Adrenal gland (tissue), 12 donors: ENCODE data around the gene ELOA. TPM values are rescaled to one million over a fixed set of nuclear protein-coding genes. Genes with fewer than 3 reads are reported as not detected.

ENCODE experiments used
- DNase-seq, 7 donors: peaks; one replicate each; pipeline ENCODE4 v3.0.0-alpha.2; 2019 to 2020
- H3K27ac ChIP-seq, 5 donors: fragments of 200-600 bp; sonication (generic) in 4 of 5; 1 replicate in 3 of 5; 2 replicates in 2 of 5; pipeline versions ENCODE4 v1.5.1 to v1.8.0; 2016 to 2020; ENCODE audit warnings: mild to moderate bottlenecking in 1 of 5
- H3K27me3 ChIP-seq: fragments of 200-600 bp; 2 replicates; pipeline ENCODE4 v1.8.0; 2021
- H3K36me3 ChIP-seq, 2 donors: fragments of 200-600 bp; replicated peaks in 1 of 2; 1 replicate in 1 of 2; 2 replicates in 1 of 2; pipeline versions ENCODE4 v1.5.1 to v1.8.0; 2018 to 2022
- H3K4me1 ChIP-seq, 2 donors: fragments of 200-600 bp; replicated peaks in 1 of 2; 1 replicate in 1 of 2; 2 replicates in 1 of 2; pipeline versions ENCODE4 v1.5.1 to v1.8.0; 2018 to 2021
- H3K4me3 ChIP-seq, 4 donors: fragments of 200-600 bp; sonication (generic) in 3 of 4; one replicate each; pipeline ENCODE4 v1.5.1; 2016 to 2018
- H3K9me3 ChIP-seq, 3 donors: fragments of 200-600 bp; sonication (generic) in 1 of 3; replicated peaks in 1 of 3; 1 replicate in 2 of 3; 2 replicates in 1 of 3; pipeline versions ENCODE4 v1.5.1 to v1.8.0; 2016 to 2021
- POLR2A ChIP-seq, 2 donors: fragments of 450-650 bp; IDR thresholded peaks; one replicate each; pipeline ENCODE4 v1.6.1; 2017; ENCODE audit warnings: antibody characterized with exemption in 2 of 2, mild to moderate bottlenecking in 2 of 2, moderate library complexity in 1 of 2
- WGBS, 4 donors: extraction: QIAGEN DNeasy Blood & Tissue Kit in 2 of 4; methylation state at CpG; one replicate each; pipeline versions ENCODE4 v1.1.5 to v1.1.7; 2013 to 2017; 5-methylcytosine and 5-hydroxymethylcytosine counted together
- intact Hi-C, 2 donors: fragments of 100-400 bp; cut with DNase I; formaldehyde crosslinking; loops; one replicate each; pipeline versions ENCODE4 v1.14.1 to v1.15.0; 2022 to 2023
- polyA plus RNA-seq, 3 donors: library from polyadenylated mRNA; stranded (reverse); fragments of 200-250 nt in 2 of 3; fragments of 350-450 nt in 1 of 3; fragmentation: Illumina TruSeq in 1 of 3; extraction: RNeasy Lipid Tissue Mini Kit (QIAGEN cat#74804) in 1 of 3; gene quantifications; one replicate each; pipeline ENCODE4 v1.2.3, GENCODE V29; 2013 to 2014
- total RNA-seq, 9 donors: library from RNA; depleted of rRNA in 4 of 9; stranded (reverse); fragments of >200 nt in 4 of 9; fragments of 120-200 nt in 1 of 9; fragmentation: NEBNext Ultra II Directional in 1 of 9; extraction: Animal tissue kit (Norgen Biotek cat#: 25700) in 1 of 9; gene quantifications; one replicate each; pipeline versions ENCODE4 v1.1.0 to v1.2.4, GENCODE V29; 2013 to 2023
- TF ChIP-seq, protein P1 (sequence below), 6 experiments: fragments of 450-650 bp in 4 of 6; fragments of 200-600 bp in 2 of 6; sonication (generic) in 1 of 6; IDR thresholded peaks; 1 replicate in 5 of 6; 2 replicates in 1 of 6; pipeline versions ENCODE4 v1.5.1 to v1.8.0; 2016 to 2021; ENCODE audit warnings: antibody characterized with exemption in 6 of 6, mild to moderate bottlenecking in 2 of 6, moderate library complexity in 1 of 6
- donor health status: healthy with polysubstance abuse.
- donor health status: Bipolar disorder and iron deficiency.
- donor health status: DM: yes; HTN: yes; CAD: no.
- donor health status: DM: no; HTN: no; CAD: no.
- donor health status: DM: no; HTN: no; CAD: no.
- donor health status: DM: yes; HTN: yes; CAD: no.

The ELOA gene
- total and polyA plus RNA-seq, 12 donors: 11.5 to 44.7 (median 30.9) TPM

GRCh38 chr1:23694371-23694770, 48.9 kb upstream of the ELOA start:
- Histone ChIP-seq H3K4me1 (peaks cover 18 to 45% of the 10 kb centered on the region in 2 donors), H3K4me3 (no peak overlapping the region), H3K27me3 (no peaks in the 10 kb centered on the region), H3K27ac (no peak overlapping the region), H3K36me3 (peaks cover 0 to 63% of the 10 kb centered on the region in 2 donors), H3K9me3 (no peaks in the 10 kb centered on the region)
- 52 to 69% (median 60%) methylated on average over 3 of the region's 3 CpGs for WGBS, 4 donors
- TF ChIP-seq, protein P1, sequence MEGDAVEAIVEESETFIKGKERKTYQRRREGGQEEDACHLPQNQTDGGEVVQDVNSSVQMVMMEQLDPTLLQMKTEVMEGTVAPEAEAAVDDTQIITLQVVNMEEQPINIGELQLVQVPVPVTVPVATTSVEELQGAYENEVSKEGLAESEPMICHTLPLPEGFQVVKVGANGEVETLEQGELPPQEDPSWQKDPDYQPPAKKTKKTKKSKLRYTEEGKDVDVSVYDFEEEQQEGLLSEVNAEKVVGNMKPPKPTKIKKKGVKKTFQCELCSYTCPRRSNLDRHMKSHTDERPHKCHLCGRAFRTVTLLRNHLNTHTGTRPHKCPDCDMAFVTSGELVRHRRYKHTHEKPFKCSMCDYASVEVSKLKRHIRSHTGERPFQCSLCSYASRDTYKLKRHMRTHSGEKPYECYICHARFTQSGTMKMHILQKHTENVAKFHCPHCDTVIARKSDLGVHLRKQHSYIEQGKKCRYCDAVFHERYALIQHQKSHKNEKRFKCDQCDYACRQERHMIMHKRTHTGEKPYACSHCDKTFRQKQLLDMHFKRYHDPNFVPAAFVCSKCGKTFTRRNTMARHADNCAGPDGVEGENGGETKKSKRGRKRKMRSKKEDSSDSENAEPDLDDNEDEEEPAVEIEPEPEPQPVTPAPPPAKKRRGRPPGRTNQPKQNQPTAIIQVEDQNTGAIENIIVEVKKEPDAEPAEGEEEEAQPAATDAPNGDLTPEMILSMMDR (IDR thresholded peaks at IDR 0.05): no peak
- TF ChIP-seq POLR2A (IDR thresholded peaks at IDR 0.05): no peak
- intact Hi-C loops: loop anchor here (5.0 to 10.0 kb wide), 2 partner anchors 48 to 60 kb away; partner anchors contain the start of gene ELOA (in 1 of the 2)
- no peak for DNase-seq

- peaks cover 18 to 45% of the 10 kb centered on the region in 2 donors for H3K4me1 ChIP-seq
- intact Hi-C loops: loop anchor here in 1 of 2 donors (10.0 kb wide), 1 partner anchor 59 kb away; no protein-coding TSS in a partner anchor
- DNase-seq: no peak
Measured at GRCh38 chr1:23695667-23696066, 47.6 kb upstream of the ELOA start.

DNA sequence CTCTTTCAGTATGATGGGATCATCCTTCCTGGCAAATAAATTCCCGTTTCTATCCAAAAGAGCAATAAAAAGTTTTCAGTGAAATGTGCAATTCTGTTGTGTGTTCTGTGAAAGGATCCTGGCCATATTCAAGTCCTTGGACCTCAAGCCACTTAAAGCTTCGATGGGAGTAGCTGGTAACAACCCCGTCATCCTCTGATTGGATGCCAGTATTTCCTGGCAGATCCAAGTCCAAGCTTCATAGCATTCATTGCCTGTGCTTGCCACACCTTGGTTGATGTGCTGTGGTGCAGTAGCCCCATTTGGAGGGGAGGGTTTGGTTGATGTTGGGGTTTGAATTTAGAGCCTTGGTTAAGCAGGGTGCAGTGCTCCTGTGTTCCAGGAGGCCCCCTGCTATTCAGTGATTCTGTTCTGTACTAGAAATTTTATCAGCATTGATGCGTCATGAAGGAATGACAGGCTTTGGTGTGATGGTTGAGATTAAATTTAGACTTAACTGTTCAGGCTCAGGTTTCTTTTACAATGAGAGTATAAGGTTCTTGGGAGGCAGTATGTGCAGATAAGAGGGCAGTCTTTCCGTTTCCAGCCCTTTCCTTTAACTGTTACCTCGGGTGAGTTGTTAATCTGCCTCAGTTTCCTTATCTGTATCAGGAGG, 46.8 kb upstream of the ELOA start:
- H3K4me3 ChIP-seq: no peak overlapping the region
- no peaks in the 10 kb centered on the region for H3K27me3 ChIP-seq
- no peak overlapping the region for H3K27ac ChIP-seq
- TF ChIP-seq POLR2A (IDR thresholded peaks at IDR 0.05): no peak
- TF ChIP-seq, protein P1 (IDR thresholded peaks at IDR 0.05): no peak
- H3K9me3 ChIP-seq: no peaks in the 10 kb centered on the region
- H3K36me3 ChIP-seq: peaks cover 0 to 83% of the 10 kb centered on the region in 2 donors
- intact Hi-C loops: loop anchor here in 1 of 2 donors (10.0 kb wide), 1 partner anchor 58 kb away; no protein-coding TSS in a partner anchor
- no peak for DNase-seq
- 35 to 56% (median 51%) methylated on average over 5 to 6 of the region's 6 CpGs for whole genome bisulfite sequencing, 4 donors
- peaks cover 18 to 45% of the 10 kb centered on the region in 2 donors for H3K4me1 ChIP-seq

More at GRCh38 chr1:23695667-23696066, 47.6 kb upstream of the ELOA start:
- no peak overlapping the region for H3K4me3 ChIP-seq
- no peak overlapping the region for H3K27ac ChIP-seq
- no peaks in the 10 kb centered on the region for H3K27me3 ChIP-seq
- 92 to 98% (median 97%) methylated on average over 3 of the region's 3 CpGs for WGBS, 4 donors
- H3K36me3 ChIP-seq: peaks cover 0 to 75% of the 10 kb centered on the region in 2 donors
- H3K9me3 ChIP-seq: no peaks in the 10 kb centered on the region
- no peak for TF ChIP-seq POLR2A (IDR thresholded peaks at IDR 0.05)
- TF ChIP-seq, protein P1 (IDR thresholded peaks at IDR 0.05): no peak

GRCh38 chr1:23698466-23698865, 44.8 kb upstream of the ELOA start:
- peaks cover 7 to 32% of the 10 kb centered on the region in 2 donors for H3K4me1 ChIP-seq
- H3K9me3 ChIP-seq: no peaks in the 10 kb centered on the region
- H3K27ac ChIP-seq: no peak overlapping the region
- no peaks in the 10 kb centered on the region for H3K27me3 ChIP-seq
- WGBS, 4 donors: 82 to 84% (median 83%) methylated on average over 5 of the region's 5 CpGs
- intact Hi-C loops: loop anchor here in 1 of 2 donors (10.0 kb wide), 1 partner anchor 56 kb away; no protein-coding TSS in a partner anchor
- peaks cover 0 to 89% of the 10 kb centered on the region in 2 donors for H3K36me3 ChIP-seq
- H3K4me3 ChIP-seq: no peak overlapping the region
- no peak for TF ChIP-seq POLR2A (IDR thresholded peaks at IDR 0.05)
- TF ChIP-seq, protein P1 (IDR thresholded peaks at IDR 0.05): no peak
- no peak for DNase-seq
